Fibroblast of mammary gland (primary cell): ENCODE data around the gene DYDC1.

ENCODE experiments used
- DNase-seq: peaks from one replicate; pipeline ENCODE4 v3.0.0-alpha.2; 2010; ENCODE audit warnings: low read depth
- H3K4me3 ChIP-seq: 2 replicates; pipeline ENCODE4 v1.5.1; 2011; ENCODE audit warnings: low read depth, mild to moderate bottlenecking, low read length, moderate library complexity; ENCODE audit not compliant: control insufficient read depth
- TF ChIP-seq, protein P1 (sequence below): conservative IDR thresholded peaks from 2 replicates; pipeline ENCODE4 v1.5.1; 2011; ENCODE audit warnings: low read depth, low read length, inconsistent platforms; ENCODE audit not compliant: control insufficient read depth, insufficient read depth

DYDC1 gene

GRCh38 chr10:80288849-80289248 lies 67.7 kb downstream of the DYDC1 start:
- TF ChIP-seq, protein P1, sequence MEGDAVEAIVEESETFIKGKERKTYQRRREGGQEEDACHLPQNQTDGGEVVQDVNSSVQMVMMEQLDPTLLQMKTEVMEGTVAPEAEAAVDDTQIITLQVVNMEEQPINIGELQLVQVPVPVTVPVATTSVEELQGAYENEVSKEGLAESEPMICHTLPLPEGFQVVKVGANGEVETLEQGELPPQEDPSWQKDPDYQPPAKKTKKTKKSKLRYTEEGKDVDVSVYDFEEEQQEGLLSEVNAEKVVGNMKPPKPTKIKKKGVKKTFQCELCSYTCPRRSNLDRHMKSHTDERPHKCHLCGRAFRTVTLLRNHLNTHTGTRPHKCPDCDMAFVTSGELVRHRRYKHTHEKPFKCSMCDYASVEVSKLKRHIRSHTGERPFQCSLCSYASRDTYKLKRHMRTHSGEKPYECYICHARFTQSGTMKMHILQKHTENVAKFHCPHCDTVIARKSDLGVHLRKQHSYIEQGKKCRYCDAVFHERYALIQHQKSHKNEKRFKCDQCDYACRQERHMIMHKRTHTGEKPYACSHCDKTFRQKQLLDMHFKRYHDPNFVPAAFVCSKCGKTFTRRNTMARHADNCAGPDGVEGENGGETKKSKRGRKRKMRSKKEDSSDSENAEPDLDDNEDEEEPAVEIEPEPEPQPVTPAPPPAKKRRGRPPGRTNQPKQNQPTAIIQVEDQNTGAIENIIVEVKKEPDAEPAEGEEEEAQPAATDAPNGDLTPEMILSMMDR = no peak
- no peak overlapping the region for H3K4me3 ChIP-seq
- DNase-seq = no peak
